Large intestine (tissue), 3 donors: Measurements from ENCODE around the gene NGB. TPM values are rescaled to one million over a fixed set of nuclear protein-coding genes. Genes with fewer than 3 reads are reported as not detected.
"Not testable (repeated sequence)": the region's sequence is repeated elsewhere in the genome, so short reads cannot be mapped to it uniquely, and the experiment has no call there.

Source experiments
- DNase-seq, 2 donors: peaks; one replicate each; pipeline versions ENCODE4 v3.0.0 to v3.0.0-alpha.2; 2013
- H3K27ac ChIP-seq: one replicate; pipeline ENCODE4 v1.5.1; 2013; ENCODE audit warnings: low read length
- H3K27me3 ChIP-seq: 2 replicates; pipeline ENCODE4 v1.6.1; 2013; ENCODE audit warnings: low read length; ENCODE audit not compliant: control insufficient read depth, insufficient read depth
- H3K36me3 ChIP-seq: 2 replicates; pipeline ENCODE4 v1.6.1; 2013; ENCODE audit warnings: low read length; ENCODE audit not compliant: control insufficient read depth, insufficient read depth
- H3K4me1 ChIP-seq: one replicate; pipeline ENCODE4 v1.6.1; 2013; ENCODE audit warnings: low read length; ENCODE audit not compliant: control insufficient read depth, insufficient read depth
- H3K4me3 ChIP-seq: one replicate; pipeline ENCODE4 v1.5.1; 2013; ENCODE audit warnings: low read length
- H3K9me3 ChIP-seq: one replicate; pipeline ENCODE4 v1.6.1; 2013; ENCODE audit warnings: mild to moderate bottlenecking, low read depth, low read length, moderate library complexity; ENCODE audit not compliant: control insufficient read depth
- WGBS: methylation state at CpG from one replicate; pipeline ENCODE4 v1.1.5; 2013; ENCODE audit warnings: low lambda C conversion rate; ENCODE audit not compliant: insufficient coverage; 5-methylcytosine and 5-hydroxymethylcytosine counted together
- polyA plus RNA-seq: library from polyadenylated mRNA; unstranded; fragments of 120-200 nt; gene quantifications from one replicate; pipeline ENCODE4 v1.2.1, GENCODE V29; 2013

NGB gene
- polyA plus RNA-seq, 1 donor = 3.1 TPM

DNA sequence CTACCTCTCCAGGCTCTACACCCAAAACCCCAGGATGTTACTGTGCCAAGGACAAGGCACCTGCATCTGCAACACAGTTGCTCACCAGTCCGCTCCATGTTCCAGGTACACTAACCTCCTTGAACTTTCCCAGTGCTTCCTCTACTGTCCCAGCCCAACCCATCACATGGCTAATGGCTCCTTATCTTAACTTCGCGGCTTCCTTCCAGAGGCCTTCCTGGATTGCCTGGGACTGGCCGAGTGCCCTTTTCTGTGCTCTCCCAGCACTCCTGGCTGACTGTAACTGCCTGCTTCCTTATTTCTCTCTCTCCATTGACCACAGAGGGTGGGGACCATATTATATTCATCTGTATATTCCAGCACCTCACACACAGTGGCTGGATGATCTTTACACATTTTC, 28.8 kb upstream of the NGB start:
- H3K4me3 ChIP-seq = no peak overlapping the region
- WGBS = no CpG with 5 or more reads among the region's 4 CpGs
- peak; percentile 70 to 74 for DNase-seq
- H3K27ac ChIP-seq = peak overlapping the region; percentile 58
- no peaks in the 10 kb centered on the region for H3K9me3 ChIP-seq
- no peaks in the 10 kb centered on the region for H3K27me3 ChIP-seq
- H3K36me3 ChIP-seq = peaks cover 38% of the 10 kb centered on the region
- H3K4me1 ChIP-seq = peaks cover 29% of the 10 kb centered on the region

DNA sequence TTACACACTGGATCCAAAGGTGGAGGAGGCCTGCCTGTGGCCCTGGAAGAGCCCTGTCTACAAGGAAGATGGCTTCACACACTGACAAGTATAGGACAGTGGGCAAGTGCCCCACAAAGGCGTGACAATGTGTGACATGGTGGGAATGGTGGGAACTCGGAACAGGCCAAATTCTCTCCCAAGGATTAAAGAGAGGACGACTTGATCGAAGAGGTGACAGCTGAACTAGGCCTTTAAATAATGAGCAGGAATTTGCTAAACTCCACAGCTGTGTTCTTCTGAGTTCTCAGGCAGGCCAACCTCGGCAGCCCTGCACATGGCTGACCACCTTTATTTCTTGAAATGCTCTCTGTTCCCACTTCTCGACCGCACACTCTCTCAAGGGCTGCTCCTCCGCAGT, 25.9 kb upstream of the NGB start:
- DNase-seq = no peak
- peaks cover 38% of the 10 kb centered on the region for H3K36me3 ChIP-seq
- 100% methylated on average over 1 of the region's 8 CpGs for WGBS
- H3K4me1 ChIP-seq = peaks cover 17% of the 10 kb centered on the region
- no peak overlapping the region for H3K4me3 ChIP-seq
- H3K27me3 ChIP-seq = no peaks in the 10 kb centered on the region
- no peaks in the 10 kb centered on the region for H3K9me3 ChIP-seq
- no peak overlapping the region for H3K27ac ChIP-seq

DNA sequence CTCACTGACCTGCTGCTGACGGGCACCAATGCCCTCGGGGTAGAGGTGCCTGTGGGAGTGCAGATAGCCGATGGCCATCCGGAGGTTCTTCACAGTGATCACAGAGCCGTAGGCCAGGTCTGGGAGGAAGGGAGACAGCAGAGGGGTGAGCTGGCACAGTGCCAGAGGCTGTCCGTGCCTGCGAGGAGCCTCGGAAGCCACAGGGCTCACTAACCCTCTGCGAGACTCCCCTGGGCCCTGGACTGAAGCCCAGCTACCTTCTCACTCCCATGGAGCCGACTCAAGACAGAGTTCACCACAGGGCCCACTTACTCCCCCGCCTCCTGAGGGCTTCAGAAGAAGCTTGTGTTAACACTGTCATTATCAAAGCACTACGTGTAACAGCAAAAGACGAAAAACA, 25.1 kb upstream of the NGB start:
- Histone ChIP-seq H3K9me3 (no peaks in the 10 kb centered on the region), H3K27ac (no peak overlapping the region)
- WGBS = 40% methylated on average over 1 of the region's 13 CpGs

DNA sequence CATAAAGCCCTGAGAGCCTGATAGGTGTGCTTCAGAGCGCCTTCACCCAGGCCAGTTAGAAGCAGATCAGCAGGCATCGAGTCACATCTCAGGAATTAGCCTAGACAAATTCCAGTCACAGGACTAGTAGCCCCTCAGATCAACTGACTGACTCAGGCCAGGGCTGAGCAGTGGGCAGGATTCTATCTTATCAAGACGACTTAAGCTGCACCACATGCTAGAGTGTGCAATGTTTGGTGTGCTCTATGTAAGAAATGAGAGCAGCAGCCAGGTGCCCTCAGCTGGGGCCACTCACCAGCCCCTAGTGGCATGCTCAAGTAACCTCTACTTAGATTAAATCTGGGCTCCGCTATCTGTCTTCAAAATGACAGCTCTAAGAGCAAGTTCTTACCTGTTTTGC, 19.7 kb upstream of the NGB start:
- H3K4me1 ChIP-seq = no peaks in the 10 kb centered on the region
- no peaks in the 10 kb centered on the region for H3K9me3 ChIP-seq
- WGBS = no CpG with 5 or more reads among the region's 4 CpGs
- DNase-seq = no peak
- no peaks in the 10 kb centered on the region for H3K27me3 ChIP-seq
- peaks cover 34% of the 10 kb centered on the region for H3K36me3 ChIP-seq
- H3K4me3 ChIP-seq = no peak overlapping the region
- no peak overlapping the region for H3K27ac ChIP-seq

More for the DNA sequence above, 25.1 kb upstream of the NGB start:
- Histone ChIP-seq H3K27me3 (no peaks in the 10 kb centered on the region), H3K36me3 (peaks cover 38% of the 10 kb centered on the region), H3K4me3 (no peak overlapping the region), H3K4me1 (peaks cover 13% of the 10 kb centered on the region)
- DNase-seq = no peak

DNA sequence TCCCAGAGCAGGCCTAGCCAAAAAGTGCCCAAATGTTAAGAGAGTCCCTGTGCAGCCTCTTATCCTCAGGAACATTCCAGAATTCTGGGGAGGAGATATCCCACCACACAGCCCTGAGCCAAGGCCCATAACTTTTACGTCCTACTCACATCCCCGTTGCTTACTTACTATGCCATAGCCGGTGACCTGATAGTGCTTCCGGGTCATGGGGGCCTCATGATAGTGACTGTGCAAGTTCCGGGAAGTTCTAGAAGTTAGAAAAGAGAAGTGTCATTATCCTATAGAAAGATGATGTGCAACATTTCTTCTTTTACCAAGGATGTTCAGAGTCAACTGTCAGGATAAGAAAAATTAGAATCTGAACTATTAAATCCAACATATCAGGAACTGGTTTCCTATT, 15.6 kb upstream of the NGB start:
- no peak for DNase-seq
- Histone ChIP-seq H3K36me3 (peaks cover 50% of the 10 kb centered on the region), H3K27me3 (no peaks in the 10 kb centered on the region), H3K27ac (no peak overlapping the region), H3K4me1 (no peaks in the 10 kb centered on the region), H3K9me3 (no peaks in the 10 kb centered on the region), H3K4me3 (no peak overlapping the region)
- no CpG with 5 or more reads among the region's 5 CpGs for WGBS

DNA sequence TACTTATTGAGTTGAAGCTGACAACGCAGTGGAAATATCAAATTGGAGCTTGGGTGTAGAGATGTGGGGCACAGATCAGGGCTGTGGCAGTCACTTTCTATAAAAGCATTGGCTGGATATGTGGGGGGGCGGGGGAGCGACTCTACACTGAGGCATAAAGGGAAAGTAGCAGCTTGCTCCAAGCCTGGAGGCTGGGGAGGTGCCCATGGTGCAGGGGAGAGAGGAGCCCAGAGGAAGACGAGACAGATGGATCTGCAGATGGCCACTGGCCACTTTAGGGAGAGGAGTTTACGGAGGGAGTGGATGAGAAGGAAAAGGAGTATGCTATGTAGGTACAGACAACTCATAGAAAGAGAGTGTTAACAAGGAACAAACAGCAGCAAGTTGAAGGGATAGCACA, 13.5 kb upstream of the NGB start:
- no peaks in the 10 kb centered on the region for H3K27me3 ChIP-seq

DNA sequence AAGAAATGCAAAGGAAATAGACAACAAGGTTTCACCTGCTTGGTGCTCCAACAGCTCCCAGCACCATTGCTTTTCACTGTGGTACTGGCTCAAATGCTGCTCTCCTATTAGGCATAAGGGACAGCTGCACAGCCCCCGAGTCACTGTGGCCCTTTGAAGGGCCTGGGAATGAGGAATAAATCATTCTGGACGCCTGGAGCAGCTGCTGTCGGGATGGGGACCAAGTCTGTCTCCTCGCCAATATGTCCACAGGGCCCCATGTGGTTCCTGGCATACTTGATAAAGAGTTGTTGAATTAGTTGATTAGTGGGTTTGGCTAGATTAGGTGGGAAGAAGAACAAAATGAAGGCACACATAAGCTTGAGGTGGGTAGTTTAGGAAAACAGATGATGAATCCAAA, 13.1 kb upstream of the NGB start:
- Histone ChIP-seq H3K27ac (no peak overlapping the region), H3K27me3 (no peaks in the 10 kb centered on the region), H3K36me3 (peaks cover 57% of the 10 kb centered on the region), H3K4me1 (no peaks in the 10 kb centered on the region), H3K9me3 (no peaks in the 10 kb centered on the region), H3K4me3 (no peak overlapping the region)
- no CpG with 5 or more reads among the region's 4 CpGs for WGBS
- no peak for DNase-seq

More for the DNA sequence above, 13.5 kb upstream of the NGB start:
- no peak for DNase-seq
- Histone ChIP-seq H3K4me1 (no peaks in the 10 kb centered on the region), H3K36me3 (peaks cover 53% of the 10 kb centered on the region), H3K4me3 (no peak overlapping the region), H3K27ac (no peak overlapping the region), H3K9me3 (no peaks in the 10 kb centered on the region)
- WGBS = 100% methylated on average over 2 of the region's 5 CpGs

DNA sequence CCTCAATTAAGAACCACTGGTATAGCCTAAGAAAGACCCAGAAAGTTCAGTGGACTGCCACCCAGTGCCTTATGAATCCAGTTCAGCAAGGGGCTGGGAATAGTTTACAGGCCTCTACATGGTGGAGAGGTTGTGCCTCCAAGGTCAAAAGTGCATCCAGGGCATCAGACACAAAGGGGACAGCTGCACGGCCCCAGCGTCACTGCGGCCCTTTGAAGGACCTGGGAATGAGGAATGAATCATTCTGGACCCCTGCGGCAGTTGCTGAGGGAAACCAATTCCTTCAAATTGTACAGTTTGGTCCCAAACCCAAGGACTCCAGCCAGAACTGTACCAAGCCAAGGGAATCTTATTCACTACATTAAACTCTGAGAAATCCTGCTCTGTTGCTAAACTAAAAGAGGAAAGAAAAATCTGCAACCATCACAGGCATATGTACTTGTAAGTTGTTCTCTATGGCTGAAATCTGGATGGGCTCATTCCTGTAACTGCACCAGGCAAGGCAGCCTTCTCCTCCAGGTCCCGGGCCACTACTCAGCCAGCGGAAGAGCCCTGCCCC, 10.9 kb upstream of the NGB start:
- Histone ChIP-seq H3K27ac (no peak overlapping the region), H3K9me3 (no peaks in the 10 kb centered on the region), H3K4me3 (no peak overlapping the region), H3K36me3 (peaks cover 59% of the 10 kb centered on the region), H3K4me1 (no peaks in the 10 kb centered on the region), H3K27me3 (no peaks in the 10 kb centered on the region)
- WGBS = no CpG with 5 or more reads among the region's 6 CpGs
- DNase-seq = no peak

DNA sequence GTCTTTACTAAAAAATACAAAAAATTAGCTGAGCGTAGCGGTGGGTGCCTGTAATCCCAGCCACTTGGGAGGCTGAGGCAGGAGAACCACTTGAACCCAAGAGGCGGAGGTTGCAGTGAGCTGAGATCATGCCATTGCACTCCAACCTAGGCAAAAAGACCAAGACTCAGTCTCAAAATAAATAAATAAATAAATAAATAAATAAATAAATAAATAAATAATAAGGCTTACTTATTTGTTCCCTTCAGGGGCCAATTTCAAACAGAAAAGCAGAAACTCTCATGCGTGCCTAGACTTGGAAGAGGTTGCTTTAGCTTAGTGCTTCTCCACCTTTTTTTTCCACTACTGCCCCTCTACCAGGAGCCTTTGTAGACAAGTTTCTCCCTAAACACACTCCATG, 9.9 kb upstream of the NGB start:
- DNase-seq, H3K27ac ChIP-seq, H3K27me3 ChIP-seq, H3K9me3 ChIP-seq, H3K4me1 ChIP-seq, H3K4me3 ChIP-seq: not testable (repeated sequence)
- peaks cover 54% of the 10 kb centered on the region for H3K36me3 ChIP-seq
- 100% methylated on average over 2 of the region's 4 CpGs for WGBS

DNA sequence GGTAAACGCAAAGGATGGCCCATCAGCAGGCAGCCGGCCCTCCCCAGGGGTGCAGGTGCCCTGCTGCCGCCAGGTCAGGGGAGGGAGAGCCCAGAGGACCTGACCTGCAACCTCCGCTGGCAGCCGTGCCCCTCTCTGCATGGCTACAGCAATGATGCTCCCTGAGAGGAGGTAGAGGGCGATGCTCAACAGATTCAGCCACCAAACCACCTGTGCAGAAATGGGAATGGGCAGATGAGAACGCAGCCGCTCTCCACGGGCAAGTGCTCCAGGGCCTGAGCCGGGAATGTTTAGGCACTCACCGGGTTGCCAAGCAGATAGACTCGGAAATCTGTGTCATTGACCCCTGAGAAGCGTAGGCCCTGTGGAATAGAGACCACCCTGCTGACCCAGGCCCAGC, 8.7 kb upstream of the NGB start:
- Histone ChIP-seq H3K4me1 (no peaks in the 10 kb centered on the region), H3K4me3 (no peak overlapping the region), H3K27ac (no peak overlapping the region), H3K36me3 (peaks cover 43% of the 10 kb centered on the region), H3K9me3 (no peaks in the 10 kb centered on the region), H3K27me3 (no peaks in the 10 kb centered on the region)
- no CpG with 5 or more reads among the region's 13 CpGs for WGBS
- no peak for DNase-seq

DNA sequence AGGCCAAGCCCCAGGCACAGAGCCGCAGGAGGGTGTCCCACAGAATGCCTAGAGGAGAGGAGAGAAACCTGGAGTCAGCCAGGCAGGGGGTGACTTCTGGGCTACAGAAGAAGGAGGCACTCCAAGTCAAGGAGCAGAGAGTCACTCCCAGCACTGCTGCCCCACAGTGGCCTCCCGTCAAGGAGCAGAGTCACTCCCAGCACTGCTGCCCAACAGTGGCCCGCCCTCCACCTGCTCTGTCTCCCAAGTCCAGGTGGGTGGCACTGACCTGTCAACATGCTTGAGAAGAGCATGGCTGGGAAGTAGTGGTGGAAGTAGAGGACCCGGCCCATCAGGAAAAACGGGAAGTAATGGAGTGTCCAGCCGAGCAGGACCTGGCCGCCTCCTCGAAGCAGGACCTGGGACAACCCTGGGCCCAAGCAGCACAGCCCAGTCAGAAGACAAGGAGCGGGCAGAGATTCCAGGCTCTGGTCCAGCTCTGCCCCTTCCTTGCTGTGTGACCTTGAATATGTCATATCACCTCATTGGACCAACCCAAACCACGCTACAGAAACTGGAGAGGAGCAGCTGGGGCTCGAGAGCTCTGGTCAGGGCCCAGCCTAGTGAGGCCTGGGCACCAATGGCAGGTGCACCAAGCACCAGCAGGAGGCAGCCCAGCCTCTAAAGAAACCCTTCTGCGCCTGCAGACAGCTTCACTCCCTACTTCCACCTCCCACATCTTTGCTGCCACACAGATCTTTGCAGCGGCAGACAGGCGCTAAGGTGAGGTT, 7.6 kb upstream of the NGB start:
- DNase-seq = no peak
- Histone ChIP-seq H3K9me3 (no peaks in the 10 kb centered on the region), H3K4me3 (no peak overlapping the region), H3K4me1 (no peaks in the 10 kb centered on the region), H3K36me3 (peaks cover 32% of the 10 kb centered on the region), H3K27ac (no peak overlapping the region), H3K27me3 (no peaks in the 10 kb centered on the region)
- WGBS = no CpG with 5 or more reads among the region's 14 CpGs
